ENCODE results near the gene SBF2. TPM values are rescaled to one million over a fixed set of nuclear protein-coding genes. Genes with fewer than 3 reads are reported as not detected.

SBF2 gene
- total and polyA plus RNA-seq, 2 donors (not counting 3 experiments of a cell fraction or from before 2014, with no cell fraction given) = 15.4 to 42.4 TPM

DNA sequence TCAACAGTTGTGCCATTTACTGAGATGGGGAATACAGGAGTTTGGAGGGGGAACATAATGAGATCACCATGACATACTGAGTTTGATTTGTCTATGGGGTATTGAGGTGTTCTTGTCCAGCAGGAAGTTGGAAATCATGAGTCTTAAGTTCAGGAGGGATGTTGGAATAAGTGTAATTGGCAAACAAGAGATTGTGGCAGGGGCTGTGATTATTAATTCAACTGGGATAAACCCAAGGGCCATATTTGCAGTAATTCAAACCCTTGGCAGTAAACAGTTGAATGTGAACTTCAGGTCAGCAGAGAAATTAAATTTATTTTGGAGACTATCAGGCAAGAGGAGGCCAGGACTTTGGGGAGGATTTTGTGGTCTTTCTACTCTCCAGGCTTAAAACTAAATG, 44.3 kb upstream of the SBF2 start:
- BruUV-seq (replicated peaks) = no TSS peak
- TF ChIP-seq POLR2A (IDR thresholded peaks at IDR 0.05; ENCODE audit: low read depth, low read length) (no peak), FOS (IDR thresholded peaks at IDR 0.05; ENCODE audit: borderline replicate concordance, insufficient read depth, low read length) (no peak), EZH2 (IDR thresholded peaks at IDR 0.05; ENCODE audit: borderline replicate concordance, low read depth, low read length, severe bottlenecking) (no peak), POLR2AphosphoS5 (IDR thresholded peaks at IDR 0.05; ENCODE audit: insufficient read depth, low read depth, low read length) (no peak), JUN (IDR thresholded peaks at IDR 0.05; ENCODE audit: borderline replicate concordance, insufficient read depth, insufficient read length, low read depth) (no peak), MYC (IDR thresholded peaks at IDR 0.05; ENCODE audit: low read depth, low read length) (no peak), GATA2 (IDR thresholded peaks at IDR 0.05; ENCODE audit: insufficient read depth, insufficient read length, low read depth, low read length) (no peak)
- TF ChIP-seq, protein P1, sequence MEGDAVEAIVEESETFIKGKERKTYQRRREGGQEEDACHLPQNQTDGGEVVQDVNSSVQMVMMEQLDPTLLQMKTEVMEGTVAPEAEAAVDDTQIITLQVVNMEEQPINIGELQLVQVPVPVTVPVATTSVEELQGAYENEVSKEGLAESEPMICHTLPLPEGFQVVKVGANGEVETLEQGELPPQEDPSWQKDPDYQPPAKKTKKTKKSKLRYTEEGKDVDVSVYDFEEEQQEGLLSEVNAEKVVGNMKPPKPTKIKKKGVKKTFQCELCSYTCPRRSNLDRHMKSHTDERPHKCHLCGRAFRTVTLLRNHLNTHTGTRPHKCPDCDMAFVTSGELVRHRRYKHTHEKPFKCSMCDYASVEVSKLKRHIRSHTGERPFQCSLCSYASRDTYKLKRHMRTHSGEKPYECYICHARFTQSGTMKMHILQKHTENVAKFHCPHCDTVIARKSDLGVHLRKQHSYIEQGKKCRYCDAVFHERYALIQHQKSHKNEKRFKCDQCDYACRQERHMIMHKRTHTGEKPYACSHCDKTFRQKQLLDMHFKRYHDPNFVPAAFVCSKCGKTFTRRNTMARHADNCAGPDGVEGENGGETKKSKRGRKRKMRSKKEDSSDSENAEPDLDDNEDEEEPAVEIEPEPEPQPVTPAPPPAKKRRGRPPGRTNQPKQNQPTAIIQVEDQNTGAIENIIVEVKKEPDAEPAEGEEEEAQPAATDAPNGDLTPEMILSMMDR (IDR thresholded peaks at IDR 0.05; ENCODE audit: extremely low read depth in 1 of 2, insufficient read depth in 1 of 2, low read depth in 1 of 2, low read length in 2 of 2) = no peak
- TF ChIP-seq, protein P2, sequence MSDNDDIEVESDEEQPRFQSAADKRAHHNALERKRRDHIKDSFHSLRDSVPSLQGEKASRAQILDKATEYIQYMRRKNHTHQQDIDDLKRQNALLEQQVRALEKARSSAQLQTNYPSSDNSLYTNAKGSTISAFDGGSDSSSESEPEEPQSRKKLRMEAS (IDR thresholded peaks at IDR 0.05; ENCODE audit: insufficient read depth, insufficient read length) = no peak
- no peak for FAIRE-seq

More for the DNA sequence above, 44.3 kb upstream of the SBF2 start:
- Histone ChIP-seq H3K9ac (replicated peaks; ENCODE audit: extremely low read depth, insufficient read depth, low read length) (no peak overlapping the region), H3K27ac (ENCODE audit: insufficient read depth, low read depth, low read length) (no peak overlapping the region), H2AFZ (ENCODE audit: low read depth, low read length) (no peak overlapping the region), H3K4me2 (ENCODE audit: insufficient read depth, low read length) (no peak overlapping the region), H3K9me1 (replicated peaks; ENCODE audit: control insufficient read depth, extremely low read depth, insufficient read depth, low read length) (no peaks in the 10 kb centered on the region), H3K4me3 (replicated peaks in 1 of 3; ENCODE audit: insufficient read depth in 1 of 3, low read depth in 1 of 3, low read length in 3 of 3) (no peak overlapping the region), H3K36me3 (ENCODE audit: control insufficient read depth in 2 of 2, extremely low read depth in 1 of 2, insufficient read depth in 2 of 2, low read length in 2 of 2) (no peaks in the 10 kb centered on the region), H3K9me3 (replicated peaks; ENCODE audit: control insufficient read depth, insufficient read depth, low read length) (no peaks in the 10 kb centered on the region), H3K79me2 (ENCODE audit: control insufficient read depth, insufficient read depth, low read length) (no peaks in the 10 kb centered on the region), H3K27me3 (ENCODE audit: control insufficient read depth in 2 of 2, insufficient read depth in 2 of 2, low read length in 2 of 2) (no peaks in the 10 kb centered on the region), H3K4me1 (ENCODE audit: control insufficient read depth, extremely low read depth, insufficient read depth, low read length) (no peaks in the 10 kb centered on the region), H4K20me1 (replicated peaks; ENCODE audit: control insufficient read depth, extremely low read depth, insufficient read depth, low read length) (no peaks in the 10 kb centered on the region)
- intact Hi-C loops (cut with micrococcal nuclease) (no loop called here), dilution Hi-C loops (cut with MboI; ENCODE audit: extremely low pct_ligation_motif_present, low sequenced_read_pairs) (no loop called here)
- CTCF ChIA-PET = interaction anchor here (1.1 kb wide), 1 partner anchor 9 kb away, joined by 3 read pairs; no protein-coding TSS in a partner anchor
- POLR2A ChIA-PET = no interaction called here
- no peak for DNase-seq (ENCODE audit: low read depth, low spot score)
